Endothelial cell of umbilical vein (primary cell): ENCODE measurements around the gene TMEM252. TPM values are rescaled to one million over a fixed set of nuclear protein-coding genes. Genes with fewer than 3 reads are reported as not detected.
A peak's percentile ranks its signal among the peaks of the same experiment; 100 is the strongest.

Experiments used
- BruUV-seq: library from RNA; stranded (reverse); fragments of 400-500 nt; replicated peaks from 2 replicates; lab custom pipeline; 2021; lab: Mats Ljungman, UMichigan
- CTCF ChIA-PET: fragments of 300-600, 350-600 bp; sonication (Branson Sonifier 250); formaldehyde crosslinking; loops from one replicate; lab custom pipeline; 2021; ENCODE audit warnings: antibody characterized with exemption, inconsistent platforms; lab: Charles Lee
- POLR2A ChIA-PET: fragments of 300-600, 350-600 bp; sonication (Branson Sonifier 250); formaldehyde crosslinking; loops from one replicate; lab custom pipeline; 2021; ENCODE audit warnings: antibody characterized with exemption, inconsistent platforms; lab: Charles Lee
- DNase-seq: peaks from one replicate; pipeline ENCODE4 v3.0.0-alpha.2; 2011; ENCODE audit warnings: low read depth, low spot score
- FAIRE-seq: peaks from 2 replicates; lab custom pipeline; 2011; peaks lifted over from hg19 to GRCh38; lab: Jason Lieb, UNC
- H2AFZ ChIP-seq: 2 replicates; pipeline ENCODE4 v1.6.0; 2012; ENCODE audit warnings: low read depth, low read length, control low read depth, inconsistent platforms
- H3K27ac ChIP-seq: 2 replicates; pipeline ENCODE4 v1.5.1; 2011; ENCODE audit warnings: low read depth, mild to moderate bottlenecking, control low read depth, low read length, moderate library complexity; ENCODE audit not compliant: insufficient read depth
- H3K27me3 ChIP-seq, 2 experiments: 2 replicates each; pipeline versions ENCODE4 v1.6.0 to v1.6.1; 2011; ENCODE audit warnings: low read length in 2 of 2, mixed read lengths in 1 of 2; ENCODE audit not compliant: control insufficient read depth in 2 of 2, insufficient read depth in 2 of 2
- H3K36me3 ChIP-seq, 2 experiments: 2 replicates in 1 of 2; 3 replicates in 1 of 2; pipeline ENCODE4 v1.5.1; 2011; ENCODE audit warnings: low read length in 2 of 2, mild to moderate bottlenecking in 1 of 2, moderate library complexity in 1 of 2; ENCODE audit not compliant: control insufficient read depth in 2 of 2, insufficient read depth in 2 of 2; ENCODE audit errors: extremely low read depth in 1 of 2
- H3K4me1 ChIP-seq: 3 replicates; pipeline ENCODE4 v1.5.1; 2011; ENCODE audit warnings: mild to moderate bottlenecking, low read length; ENCODE audit not compliant: control insufficient read depth, insufficient read depth; ENCODE audit errors: extremely low read depth
- H3K4me2 ChIP-seq: 2 replicates; pipeline ENCODE4 v1.6.1; 2011; ENCODE audit warnings: low read length, control low read depth, mixed read lengths; ENCODE audit not compliant: insufficient read depth
- H3K4me3 ChIP-seq, 3 experiments: fragments of 200-600 bp in 1 of 3; sonication (generic), shearing (Covaris generic) in 1 of 3; replicated peaks in 1 of 3; 2 replicates each; pipeline ENCODE4 v1.5.1; 2011 to 2016; ENCODE audit warnings: control low read depth in 3 of 3, low read length in 3 of 3, mild to moderate bottlenecking in 2 of 3, inconsistent platforms in 1 of 3, low read depth in 1 of 3, moderate library complexity in 1 of 3; ENCODE audit not compliant: insufficient read depth in 1 of 3
- H3K79me2 ChIP-seq: 2 replicates; pipeline ENCODE4 v1.6.0; 2012; ENCODE audit warnings: low read length, inconsistent platforms; ENCODE audit not compliant: control insufficient read depth, insufficient read depth
- H3K9ac ChIP-seq: replicated peaks from 2 replicates; pipeline ENCODE3; 2011; ENCODE audit warnings: low read length, control low read depth; ENCODE audit not compliant: insufficient read depth; ENCODE audit errors: extremely low read depth
- H3K9me1 ChIP-seq: replicated peaks from 3 replicates; pipeline ENCODE4 v1.6.0; 2011; ENCODE audit warnings: mild to moderate bottlenecking, low read length; ENCODE audit not compliant: control insufficient read depth, insufficient read depth; ENCODE audit errors: extremely low read depth
- H3K9me3 ChIP-seq: replicated peaks from 2 replicates; pipeline ENCODE4 v1.5.1; 2012; ENCODE audit warnings: low read length, inconsistent platforms; ENCODE audit not compliant: control insufficient read depth, insufficient read depth
- H4K20me1 ChIP-seq: replicated peaks from 2 replicates; pipeline ENCODE3; 2011; ENCODE audit warnings: mild to moderate bottlenecking, low read length; ENCODE audit not compliant: control insufficient read depth, insufficient read depth; ENCODE audit errors: extremely low read depth
- EZH2 ChIP-seq: IDR thresholded peaks from 2 replicates; pipeline ENCODE4 v1.6.1; 2012; ENCODE audit warnings: borderline replicate concordance, low read depth, mild to moderate bottlenecking, moderate library complexity, low read length, inconsistent platforms; ENCODE audit not compliant: severe bottlenecking
- FOS ChIP-seq: IDR thresholded peaks from 2 replicates; pipeline ENCODE4 v1.6.1; 2011; ENCODE audit warnings: mild to moderate bottlenecking, low read length, moderate library complexity, borderline replicate concordance; ENCODE audit not compliant: insufficient read depth
- GATA2 ChIP-seq: IDR thresholded peaks from 2 replicates; pipeline ENCODE4 v1.7.0; 2011; ENCODE audit warnings: low read depth, mild to moderate bottlenecking, moderate library complexity, mixed read lengths, low read length; ENCODE audit not compliant: insufficient read length, insufficient read depth
- JUN ChIP-seq: IDR thresholded peaks from 2 replicates; pipeline ENCODE4 v1.6.1; 2011; ENCODE audit warnings: borderline replicate concordance, low read depth; ENCODE audit not compliant: insufficient read length, insufficient read depth
- MAX ChIP-seq: IDR thresholded peaks from 2 replicates; pipeline ENCODE4 v1.6.1; 2011; ENCODE audit not compliant: insufficient read depth, insufficient read length
- POLR2A ChIP-seq: IDR thresholded peaks from 2 replicates; pipeline ENCODE4 v1.6.1; 2012; ENCODE audit warnings: low read depth, mild to moderate bottlenecking, control low read depth, low read length
- POLR2AphosphoS5 ChIP-seq: IDR thresholded peaks from 2 replicates; pipeline ENCODE4 v1.6.1; 2012; ENCODE audit warnings: low read depth, mild to moderate bottlenecking, control low read depth, low read length, moderate library complexity; ENCODE audit not compliant: insufficient read depth
- dilution Hi-C: fragments of 300-500 bp; cut with MboI; formaldehyde crosslinking; loops from one replicate; pipeline ENCODE4 v1.15.0; 2019; ENCODE audit warnings: low sequenced_read_pairs; ENCODE audit not compliant: extremely low pct_ligation_motif_present
- intact Hi-C: fragments of 100-400 bp; cut with micrococcal nuclease; formaldehyde crosslinking; loops from one replicate; pipeline ENCODE4 v1.10.0; 2022
- polyA plus RNA-seq, 4 experiments: library from polyadenylated mRNA; depleted of rRNA in 3 of 4; stranded (reverse) in 3 of 4; unstranded in 1 of 4; fragments of >200 nt; gene quantifications; 2 replicates each; pipeline versions ENCODE4 v1.2.1 to v1.2.3, GENCODE V29; 2011 to 2012; ENCODE audit warnings: missing spikeins in 1 of 4
- total RNA-seq: library from RNA; stranded (reverse); gene quantifications from 2 replicates; pipeline ENCODE4 v1.2.3, GENCODE V29; 2021
- TF ChIP-seq, protein P1 (sequence below), 2 donors: IDR thresholded peaks; 1 replicate in 1 of 2; 2 replicates in 1 of 2; pipeline ENCODE4 v1.5.1; 2011; ENCODE audit warnings: low read length in 2 of 2, mild to moderate bottlenecking in 2 of 2, moderate library complexity in 2 of 2, control low read depth in 1 of 2, inconsistent platforms in 1 of 2, low read depth in 1 of 2; ENCODE audit not compliant: insufficient read depth in 1 of 2; ENCODE audit errors: extremely low read depth in 1 of 2

Gene TMEM252
- total and polyA plus RNA-seq, 2 donors (not counting 3 experiments of a cell fraction or from before 2014, with no cell fraction given) = not detected

DNA sequence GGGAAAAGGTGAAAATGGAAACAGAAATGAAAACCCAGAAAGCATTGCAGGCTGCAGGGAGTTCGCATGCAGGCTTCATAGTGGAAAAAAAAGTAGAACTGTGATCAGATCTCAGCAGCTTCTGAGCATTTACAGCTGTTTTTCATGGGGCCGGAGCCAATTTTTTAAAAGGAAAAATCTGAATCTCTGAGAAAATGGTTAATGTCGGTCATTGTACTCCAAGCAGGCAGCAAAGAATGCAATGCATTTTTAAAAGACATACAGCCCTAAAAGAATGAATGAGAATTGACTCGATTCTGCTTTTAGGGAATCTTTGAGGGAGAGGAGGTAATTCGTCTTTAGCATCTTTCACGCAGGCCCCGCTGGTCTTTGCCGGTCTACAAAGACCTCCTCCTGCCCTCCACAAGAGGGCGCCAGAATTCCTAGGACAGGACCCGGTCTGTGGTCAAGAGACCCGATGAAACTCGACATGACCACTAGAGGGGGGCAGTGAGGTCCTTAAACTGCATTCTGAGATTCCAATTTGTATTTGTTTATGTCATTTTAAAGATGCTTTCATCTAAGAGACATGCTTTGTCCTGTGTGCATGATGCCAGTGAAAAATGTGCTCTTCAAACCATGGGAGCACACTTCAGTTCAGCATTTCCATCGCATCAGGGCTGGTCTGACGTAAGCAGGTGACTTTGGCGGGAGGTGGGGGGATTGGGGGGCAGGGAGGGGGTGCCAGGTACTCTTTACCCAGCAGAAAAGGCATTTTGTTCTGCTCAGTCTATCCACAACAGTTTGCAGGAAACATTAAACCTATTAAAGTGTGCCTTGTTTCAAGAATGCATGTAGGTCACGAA lies 43.7 kb upstream of the TMEM252 start:
- POLR2A ChIA-PET = no interaction called here
- CTCF ChIA-PET = interaction anchor here (1.1 to 2.6 kb wide), 4 partner anchors 11 to 414 kb away, joined by 4 to 47 read pairs (median 8); no protein-coding TSS in a partner anchor

More for the DNA sequence above, 43.7 kb upstream of the TMEM252 start:
- Histone ChIP-seq H2AFZ (no peak overlapping the region), H4K20me1 (no peaks in the 10 kb centered on the region), H3K9me3 (no peaks in the 10 kb centered on the region), H3K27me3 (no peaks in the 10 kb centered on the region), H3K4me3 (no peak overlapping the region), H3K36me3 (no peaks in the 10 kb centered on the region), H3K4me1 (no peaks in the 10 kb centered on the region), H3K9ac (no peak overlapping the region), H3K9me1 (no peaks in the 10 kb centered on the region), H3K4me2 (no peak overlapping the region), H3K79me2 (no peaks in the 10 kb centered on the region), H3K27ac (no peak overlapping the region)
- dilution Hi-C loops = no loop called here
- BruUV-seq = no TSS peak
- intact Hi-C loops = loop anchor here (1.0 to 5.0 kb wide), 6 partner anchors 102 to 1348 kb away; a partner anchor contains a TSS
- TF ChIP-seq POLR2A (no peak), JUN (no peak), EZH2 (no peak), GATA2 (no peak), MAX (no peak), FOS (no peak), POLR2AphosphoS5 (no peak)
- TF ChIP-seq, protein P1, sequence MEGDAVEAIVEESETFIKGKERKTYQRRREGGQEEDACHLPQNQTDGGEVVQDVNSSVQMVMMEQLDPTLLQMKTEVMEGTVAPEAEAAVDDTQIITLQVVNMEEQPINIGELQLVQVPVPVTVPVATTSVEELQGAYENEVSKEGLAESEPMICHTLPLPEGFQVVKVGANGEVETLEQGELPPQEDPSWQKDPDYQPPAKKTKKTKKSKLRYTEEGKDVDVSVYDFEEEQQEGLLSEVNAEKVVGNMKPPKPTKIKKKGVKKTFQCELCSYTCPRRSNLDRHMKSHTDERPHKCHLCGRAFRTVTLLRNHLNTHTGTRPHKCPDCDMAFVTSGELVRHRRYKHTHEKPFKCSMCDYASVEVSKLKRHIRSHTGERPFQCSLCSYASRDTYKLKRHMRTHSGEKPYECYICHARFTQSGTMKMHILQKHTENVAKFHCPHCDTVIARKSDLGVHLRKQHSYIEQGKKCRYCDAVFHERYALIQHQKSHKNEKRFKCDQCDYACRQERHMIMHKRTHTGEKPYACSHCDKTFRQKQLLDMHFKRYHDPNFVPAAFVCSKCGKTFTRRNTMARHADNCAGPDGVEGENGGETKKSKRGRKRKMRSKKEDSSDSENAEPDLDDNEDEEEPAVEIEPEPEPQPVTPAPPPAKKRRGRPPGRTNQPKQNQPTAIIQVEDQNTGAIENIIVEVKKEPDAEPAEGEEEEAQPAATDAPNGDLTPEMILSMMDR (IDR thresholded peaks at IDR 0.05; ENCODE audit: extremely low read depth in 1 of 2, insufficient read depth in 1 of 2, low read depth in 1 of 2, low read length in 2 of 2) = peak; percentile 97 to 100
- FAIRE-seq (peak; percentile 99), DNase-seq (peak; percentile 82)
